Left lung (tissue), 10 donors: ENCODE data around the gene MAPKAPK3. TPM values are rescaled to one million over a fixed set of nuclear protein-coding genes. Genes with fewer than 3 reads are reported as not detected.
A peak's percentile ranks its signal among the peaks of the same experiment; 100 is the strongest.

ENCODE experiments used
- ATAC-seq: fragments of 200-7000 bp; cut with Tn5 transposase; one replicate; pipeline ENCODE4 v1.9.1; 2020; ENCODE audit warnings: moderate library complexity
- DNase-seq, 4 donors: peaks; one replicate each; pipeline ENCODE4 v3.0.0-alpha.2; 2013 to 2020
- H3K27ac ChIP-seq, 2 donors: fragments of 200-600 bp; sonication (generic) in 1 of 2; one replicate each; pipeline versions ENCODE4 v1.5.0 to v1.8.0; 2020 to 2021
- H3K27me3 ChIP-seq, 2 donors: fragments of 200-600 bp; sonication (generic) in 1 of 2; one replicate each; pipeline versions ENCODE4 v1.5.0 to v1.8.0; 2020 to 2021
- H3K36me3 ChIP-seq, 2 donors: fragments of 200-600 bp; sonication (generic) in 1 of 2; one replicate each; pipeline versions ENCODE4 v1.5.0 to v1.8.0; 2020 to 2021
- H3K4me1 ChIP-seq, 2 donors: fragments of 200-600 bp; one replicate each; pipeline ENCODE4 v1.8.0; 2021
- H3K4me3 ChIP-seq, 2 donors: fragments of 200-600 bp; sonication (generic) in 1 of 2; one replicate each; pipeline versions ENCODE4 v1.5.0 to v1.8.0; 2020 to 2021; ENCODE audit warnings: mild to moderate bottlenecking in 1 of 2
- H3K9me3 ChIP-seq, 2 donors: fragments of 200-600 bp; sonication (generic) in 1 of 2; one replicate each; pipeline versions ENCODE4 v1.5.0 to v1.8.0; 2020 to 2021
- intact Hi-C, 2 donors: fragments of 100-400 bp; cut with DNase I; formaldehyde crosslinking; loops; one replicate each; pipeline versions ENCODE4 v1.11.2 to v1.14.2; 2022
- polyA plus RNA-seq, 6 donors: library from polyadenylated mRNA; unstranded; fragments of 120-200 nt; gene quantifications; one replicate each; pipeline ENCODE4 v1.2.1, GENCODE V29; 2013; ENCODE audit not compliant: insufficient read length in 6 of 6
- total RNA-seq, 2 donors: library from RNA; stranded (reverse); fragmentation: NEBNext Ultra II Directional; extraction: Animal tissue kit (Norgen Biotek cat#: 25700); gene quantifications; one replicate each; pipeline ENCODE4 v1.2.1, GENCODE V29; 2021
- TF ChIP-seq, protein P1 (sequence below), 2 donors: fragments of 200-600 bp; sonication (generic) in 1 of 2; IDR thresholded peaks; one replicate each; pipeline versions ENCODE4 v1.5.0 to v1.8.0; 2021; ENCODE audit warnings: antibody characterized with exemption in 2 of 2
- donor health status: DM: no; HTN: yes; CAD: no.
- donor health status: DM: no; HTN: no; CAD: no.

MAPKAPK3 gene
- total and polyA plus RNA-seq, 8 donors = 34.1 to 118 (median 37.0) TPM

DNA sequence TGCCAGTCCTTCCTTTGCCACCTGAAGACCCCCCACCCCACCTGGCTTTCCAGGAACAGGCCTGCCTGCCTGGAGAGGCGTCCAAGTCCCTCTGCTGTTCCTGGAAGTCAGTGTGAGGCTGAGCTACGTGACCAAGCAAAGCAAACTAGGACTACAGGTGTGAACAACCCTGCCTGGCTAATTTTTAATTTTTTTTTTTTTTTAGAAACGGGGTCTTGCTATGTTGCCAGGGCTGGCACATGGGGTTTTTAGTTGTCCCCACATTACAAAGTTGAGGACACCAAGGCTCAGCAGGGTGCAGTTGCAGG, 30.2 kb upstream of the MAPKAPK3 start:
- no peak overlapping the region for H3K4me3 ChIP-seq

DNA sequence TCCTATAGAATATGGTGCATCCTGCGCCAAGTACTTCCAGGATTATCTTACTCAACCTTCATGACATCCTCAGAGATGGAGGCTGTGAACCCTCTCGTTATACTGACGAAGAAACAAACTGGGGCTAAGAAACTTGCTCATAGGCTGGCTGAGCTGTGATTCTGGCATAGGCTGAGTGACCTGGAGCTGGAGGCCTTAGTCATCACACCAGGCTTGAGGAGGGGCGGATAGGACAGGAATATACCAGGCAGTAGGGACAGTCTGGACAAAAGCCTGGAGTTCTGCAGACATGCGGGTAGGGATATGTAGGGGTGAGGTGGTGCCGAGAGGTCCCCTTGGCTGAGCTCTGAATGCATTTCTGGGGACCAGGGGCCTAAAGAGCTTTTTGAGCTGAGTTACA, 29.6 kb upstream of the MAPKAPK3 start:
- Histone ChIP-seq H3K4me3 (no peak overlapping the region), H3K36me3 (peaks cover 0 to under 1% of the 10 kb centered on the region in 2 donors), H3K9me3 (no peaks in the 10 kb centered on the region), H3K27ac (no peak overlapping the region), H3K27me3 (no peaks in the 10 kb centered on the region), H3K4me1 (peaks cover 8 to 76% of the 10 kb centered on the region in 2 donors)
- intact Hi-C loops = no loop called here
- TF ChIP-seq, protein P1, sequence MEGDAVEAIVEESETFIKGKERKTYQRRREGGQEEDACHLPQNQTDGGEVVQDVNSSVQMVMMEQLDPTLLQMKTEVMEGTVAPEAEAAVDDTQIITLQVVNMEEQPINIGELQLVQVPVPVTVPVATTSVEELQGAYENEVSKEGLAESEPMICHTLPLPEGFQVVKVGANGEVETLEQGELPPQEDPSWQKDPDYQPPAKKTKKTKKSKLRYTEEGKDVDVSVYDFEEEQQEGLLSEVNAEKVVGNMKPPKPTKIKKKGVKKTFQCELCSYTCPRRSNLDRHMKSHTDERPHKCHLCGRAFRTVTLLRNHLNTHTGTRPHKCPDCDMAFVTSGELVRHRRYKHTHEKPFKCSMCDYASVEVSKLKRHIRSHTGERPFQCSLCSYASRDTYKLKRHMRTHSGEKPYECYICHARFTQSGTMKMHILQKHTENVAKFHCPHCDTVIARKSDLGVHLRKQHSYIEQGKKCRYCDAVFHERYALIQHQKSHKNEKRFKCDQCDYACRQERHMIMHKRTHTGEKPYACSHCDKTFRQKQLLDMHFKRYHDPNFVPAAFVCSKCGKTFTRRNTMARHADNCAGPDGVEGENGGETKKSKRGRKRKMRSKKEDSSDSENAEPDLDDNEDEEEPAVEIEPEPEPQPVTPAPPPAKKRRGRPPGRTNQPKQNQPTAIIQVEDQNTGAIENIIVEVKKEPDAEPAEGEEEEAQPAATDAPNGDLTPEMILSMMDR (IDR thresholded peaks at IDR 0.05) = no peak
- ATAC-seq = no peak
- DNase-seq = peak in 1 of 4 donors; percentile 7

More for the DNA sequence above, 30.2 kb upstream of the MAPKAPK3 start:
- peaks cover 4 to 76% of the 10 kb centered on the region in 2 donors for H3K4me1 ChIP-seq
- no peaks in the 10 kb centered on the region for H3K9me3 ChIP-seq
- H3K36me3 ChIP-seq = peaks cover 0 to 7% of the 10 kb centered on the region in 2 donors
- DNase-seq (no peak), ATAC-seq (no peak)
- intact Hi-C loops = no loop called here
- TF ChIP-seq, protein P1 (IDR thresholded peaks at IDR 0.05) = no peak
- no peaks in the 10 kb centered on the region for H3K27me3 ChIP-seq
- H3K27ac ChIP-seq = peak overlapping the region in 1 of 2 donors; percentile 3

GRCh38 chr3:50587806-50588758, 28.9 kb upstream of the MAPKAPK3 start:
- intact Hi-C loops = no loop called here
- peak overlapping the region in 1 of 2 donors; percentile 48 for H3K27ac ChIP-seq
- H3K4me3 ChIP-seq = no peak overlapping the region
- H3K4me1 ChIP-seq = peaks cover 13 to 78% of the 10 kb centered on the region in 2 donors
- H3K9me3 ChIP-seq = no peaks in the 10 kb centered on the region
- ATAC-seq = no peak
- TF ChIP-seq, protein P1 (IDR thresholded peaks at IDR 0.05) = no peak
- H3K36me3 ChIP-seq = no peaks in the 10 kb centered on the region
- DNase-seq = peak in 1 of 4 donors; percentile 63
- H3K27me3 ChIP-seq = no peaks in the 10 kb centered on the region

GRCh38 chr3:50588759-50589433, 28.1 kb upstream of the MAPKAPK3 start:
- Histone ChIP-seq H3K27ac (peak overlapping the region in 1 of 2 donors; percentile 48), H3K27me3 (no peaks in the 10 kb centered on the region), H3K36me3 (no peaks in the 10 kb centered on the region), H3K9me3 (no peaks in the 10 kb centered on the region), H3K4me1 (peaks cover 16 to 77% of the 10 kb centered on the region in 2 donors), H3K4me3 (no peak overlapping the region)
- DNase-seq = no peak
- no peak for ATAC-seq
- TF ChIP-seq, protein P1 (IDR thresholded peaks at IDR 0.05) = no peak
- intact Hi-C loops = no loop called here

GRCh38 chr3:50591196-50591741, 25.7 kb upstream of the MAPKAPK3 start:
- no peak for ATAC-seq
- DNase-seq = peak in 1 of 4 donors; percentile 67
- Histone ChIP-seq H3K4me1 (peaks cover 12 to 69% of the 10 kb centered on the region in 2 donors), H3K27me3 (no peaks in the 10 kb centered on the region), H3K27ac (peak overlapping the region; percentile 82 to 98), H3K9me3 (no peaks in the 10 kb centered on the region), H3K36me3 (no peaks in the 10 kb centered on the region), H3K4me3 (no peak overlapping the region)
- intact Hi-C loops = no loop called here
- TF ChIP-seq, protein P1 (IDR thresholded peaks at IDR 0.05) = no peak
